Measurements from ENCODE around the gene FAM180B.

Gene FAM180B

DNA sequence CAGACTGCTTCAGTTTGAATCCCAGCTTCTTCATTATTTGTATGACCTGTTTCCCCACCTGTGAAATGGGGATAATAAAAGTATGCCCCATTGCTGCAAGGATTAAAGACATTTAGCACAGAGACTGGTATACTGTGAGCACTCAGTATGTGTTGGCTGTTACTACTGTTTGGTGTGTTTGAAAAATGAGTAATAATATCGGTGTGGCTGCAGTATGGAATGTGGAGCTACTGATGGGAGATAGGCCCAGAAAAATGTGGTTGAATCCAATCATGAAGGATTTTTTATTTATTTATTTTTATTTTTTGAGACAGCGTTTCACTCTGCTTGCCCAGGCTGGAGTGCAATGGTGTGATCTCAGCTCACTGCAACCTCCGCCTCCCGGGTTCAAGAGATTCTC, 16.8 kb downstream of the FAM180B start:
- TF ChIP-seq, protein P1, sequence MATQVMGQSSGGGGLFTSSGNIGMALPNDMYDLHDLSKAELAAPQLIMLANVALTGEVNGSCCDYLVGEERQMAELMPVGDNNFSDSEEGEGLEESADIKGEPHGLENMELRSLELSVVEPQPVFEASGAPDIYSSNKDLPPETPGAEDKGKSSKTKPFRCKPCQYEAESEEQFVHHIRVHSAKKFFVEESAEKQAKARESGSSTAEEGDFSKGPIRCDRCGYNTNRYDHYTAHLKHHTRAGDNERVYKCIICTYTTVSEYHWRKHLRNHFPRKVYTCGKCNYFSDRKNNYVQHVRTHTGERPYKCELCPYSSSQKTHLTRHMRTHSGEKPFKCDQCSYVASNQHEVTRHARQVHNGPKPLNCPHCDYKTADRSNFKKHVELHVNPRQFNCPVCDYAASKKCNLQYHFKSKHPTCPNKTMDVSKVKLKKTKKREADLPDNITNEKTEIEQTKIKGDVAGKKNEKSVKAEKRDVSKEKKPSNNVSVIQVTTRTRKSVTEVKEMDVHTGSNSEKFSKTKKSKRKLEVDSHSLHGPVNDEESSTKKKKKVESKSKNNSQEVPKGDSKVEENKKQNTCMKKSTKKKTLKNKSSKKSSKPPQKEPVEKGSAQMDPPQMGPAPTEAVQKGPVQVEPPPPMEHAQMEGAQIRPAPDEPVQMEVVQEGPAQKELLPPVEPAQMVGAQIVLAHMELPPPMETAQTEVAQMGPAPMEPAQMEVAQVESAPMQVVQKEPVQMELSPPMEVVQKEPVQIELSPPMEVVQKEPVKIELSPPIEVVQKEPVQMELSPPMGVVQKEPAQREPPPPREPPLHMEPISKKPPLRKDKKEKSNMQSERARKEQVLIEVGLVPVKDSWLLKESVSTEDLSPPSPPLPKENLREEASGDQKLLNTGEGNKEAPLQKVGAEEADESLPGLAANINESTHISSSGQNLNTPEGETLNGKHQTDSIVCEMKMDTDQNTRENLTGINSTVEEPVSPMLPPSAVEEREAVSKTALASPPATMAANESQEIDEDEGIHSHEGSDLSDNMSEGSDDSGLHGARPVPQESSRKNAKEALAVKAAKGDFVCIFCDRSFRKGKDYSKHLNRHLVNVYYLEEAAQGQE (IDR thresholded peaks at IDR 0.05; ENCODE audit: low read depth), result no peak
- TF ChIP-seq FOXM1 (IDR thresholded peaks at IDR 0.05; ENCODE audit: borderline replicate concordance, low read depth) (no peak), YY1 (IDR thresholded peaks at IDR 0.05; ENCODE audit: low read depth) (no peak), CEBPB (IDR thresholded peaks at IDR 0.05) (no peak), CREB1 (IDR thresholded peaks at IDR 0.05; ENCODE audit: low read depth) (no peak)
- TF ChIP-seq, protein P2, sequence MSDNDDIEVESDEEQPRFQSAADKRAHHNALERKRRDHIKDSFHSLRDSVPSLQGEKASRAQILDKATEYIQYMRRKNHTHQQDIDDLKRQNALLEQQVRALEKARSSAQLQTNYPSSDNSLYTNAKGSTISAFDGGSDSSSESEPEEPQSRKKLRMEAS (IDR thresholded peaks at IDR 0.05), result no peak

DNA sequence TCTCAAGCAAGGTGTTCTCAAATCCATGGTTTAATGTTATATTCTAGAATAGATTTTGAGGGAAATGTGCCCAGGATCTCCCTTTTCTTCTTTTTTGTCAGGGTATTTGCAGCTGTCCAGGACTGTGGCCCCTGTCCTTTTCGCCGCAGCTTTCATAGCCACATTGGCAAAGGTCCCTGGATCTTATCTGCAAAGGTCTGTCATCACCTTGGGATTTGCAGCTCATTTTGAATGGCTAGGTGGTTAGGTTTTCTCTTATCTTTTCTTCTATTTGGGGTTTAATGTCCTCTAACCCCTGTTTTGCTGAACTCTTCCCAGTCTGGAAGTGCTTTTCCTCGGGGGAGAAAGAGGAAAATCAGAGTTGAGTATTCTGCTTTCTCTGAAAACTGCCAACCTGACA, 19.4 kb downstream of the FAM180B start:
- no peak for TF ChIP-seq FOXM1 (IDR thresholded peaks at IDR 0.05; ENCODE audit: borderline replicate concordance, low read depth)
- TF ChIP-seq, protein P2 (IDR thresholded peaks at IDR 0.05), result no peak
- TF ChIP-seq YY1 (IDR thresholded peaks at IDR 0.05; ENCODE audit: low read depth), result no peak
- TF ChIP-seq EGR1 (IDR thresholded peaks at IDR 0.05), result no peak
- TF ChIP-seq TEAD4 (IDR thresholded peaks at IDR 0.05), result no peak
- no peak for TF ChIP-seq CEBPB (IDR thresholded peaks at IDR 0.05)
- no peak for TF ChIP-seq TCF12 (IDR thresholded peaks at IDR 0.05; ENCODE audit: low read depth)
- TF ChIP-seq TAF1 (IDR thresholded peaks at IDR 0.05; ENCODE audit: low read depth), result no peak
- TF ChIP-seq, protein P1 (IDR thresholded peaks at IDR 0.05; ENCODE audit: low read depth), result no peak

DNA sequence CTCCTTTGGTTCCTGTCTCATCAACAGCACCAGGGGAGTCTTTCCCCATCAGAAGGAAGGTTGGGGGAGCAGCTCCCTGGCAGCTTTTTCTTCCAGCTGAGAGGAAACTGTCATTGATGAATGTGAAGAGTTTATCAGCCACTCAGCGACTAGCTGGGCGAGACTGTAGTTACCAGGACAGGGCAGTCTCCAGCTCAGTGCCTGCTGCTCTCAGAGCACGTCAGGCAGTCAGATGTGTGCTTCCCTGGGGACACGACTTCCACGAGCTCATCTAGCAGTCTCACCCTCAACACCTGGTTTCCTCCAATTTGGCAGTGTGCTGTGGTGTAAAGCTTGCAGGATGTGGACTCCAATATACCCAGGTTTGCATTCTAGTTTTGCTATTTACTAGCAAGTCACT, 20.3 kb downstream of the FAM180B start:
- TF ChIP-seq EP300 (IDR thresholded peaks at IDR 0.05; ENCODE audit: borderline replicate concordance) (no peak), EGR1 (IDR thresholded peaks at IDR 0.05) (no peak), CREB1 (IDR thresholded peaks at IDR 0.05; ENCODE audit: low read depth) (no peak), RAD21 (IDR thresholded peaks at IDR 0.05; ENCODE audit: low read depth) (no peak), FOXM1 (IDR thresholded peaks at IDR 0.05; ENCODE audit: borderline replicate concordance, low read depth) (no peak), YY1 (IDR thresholded peaks at IDR 0.05; ENCODE audit: low read depth) (no peak), TAF1 (IDR thresholded peaks at IDR 0.05; ENCODE audit: low read depth) (no peak)
- TF ChIP-seq, protein P2 (IDR thresholded peaks at IDR 0.05), result no peak
- TF ChIP-seq, protein P3, sequence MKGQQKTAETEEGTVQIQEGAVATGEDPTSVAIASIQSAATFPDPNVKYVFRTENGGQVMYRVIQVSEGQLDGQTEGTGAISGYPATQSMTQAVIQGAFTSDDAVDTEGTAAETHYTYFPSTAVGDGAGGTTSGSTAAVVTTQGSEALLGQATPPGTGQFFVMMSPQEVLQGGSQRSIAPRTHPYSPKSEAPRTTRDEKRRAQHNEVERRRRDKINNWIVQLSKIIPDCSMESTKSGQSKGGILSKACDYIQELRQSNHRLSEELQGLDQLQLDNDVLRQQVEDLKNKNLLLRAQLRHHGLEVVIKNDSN (IDR thresholded peaks at IDR 0.05), result no peak
- TF ChIP-seq, protein P1 (IDR thresholded peaks at IDR 0.05; ENCODE audit: low read depth), result no peak

DNA sequence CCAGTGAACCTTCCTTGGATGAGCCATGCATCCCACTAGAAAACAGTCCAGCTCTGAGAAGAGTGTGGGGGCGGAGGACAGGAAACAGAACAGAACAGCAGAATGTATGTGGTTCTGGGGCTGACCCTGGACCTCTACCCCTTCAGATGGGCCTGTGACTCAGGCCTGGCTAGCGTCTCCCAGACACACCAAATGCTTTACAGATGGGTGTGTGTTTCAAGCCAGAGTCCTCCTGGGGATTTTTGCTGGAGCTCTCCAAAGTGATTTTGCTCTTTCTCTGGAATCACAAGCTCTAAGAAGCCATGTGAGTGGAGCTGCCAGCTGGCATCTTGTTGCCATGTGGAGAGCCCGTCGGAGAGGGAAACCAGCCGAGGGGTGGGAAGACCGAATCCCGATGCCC, 20.9 kb downstream of the FAM180B start:
- no peak for TF ChIP-seq CREB1 (IDR thresholded peaks at IDR 0.05; ENCODE audit: low read depth)

DNA sequence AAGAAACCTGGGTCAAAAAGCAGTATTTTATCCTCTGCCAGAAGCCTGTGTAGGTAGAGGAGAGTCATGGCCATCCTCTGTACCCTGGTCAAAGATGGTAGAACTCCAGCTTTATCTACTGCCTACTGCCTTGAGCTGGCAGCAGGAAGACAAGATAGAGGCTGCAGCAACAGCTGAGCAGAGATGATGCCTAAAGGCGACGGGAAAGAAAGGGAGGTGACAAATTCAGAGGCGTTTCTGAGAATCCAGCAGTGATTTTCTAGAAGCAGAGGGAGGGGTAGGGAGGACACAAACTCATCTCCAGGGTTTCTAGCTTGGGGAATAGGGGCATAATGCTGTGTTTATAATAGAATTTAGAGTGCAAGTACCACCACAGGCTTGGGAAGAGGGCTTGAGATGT, 23.2 kb downstream of the FAM180B start:
- TF ChIP-seq TCF12 (IDR thresholded peaks at IDR 0.05; ENCODE audit: low read depth) (no peak), EP300 (IDR thresholded peaks at IDR 0.05; ENCODE audit: borderline replicate concordance) (no peak), CEBPB (IDR thresholded peaks at IDR 0.05) (no peak), TEAD4 (IDR thresholded peaks at IDR 0.05) (no peak), EGR1 (IDR thresholded peaks at IDR 0.05) (no peak), CREB1 (IDR thresholded peaks at IDR 0.05; ENCODE audit: low read depth) (no peak), FOXM1 (IDR thresholded peaks at IDR 0.05; ENCODE audit: borderline replicate concordance, low read depth) (no peak), RAD21 (IDR thresholded peaks at IDR 0.05; ENCODE audit: low read depth) (no peak)
- TF ChIP-seq, protein P2 (IDR thresholded peaks at IDR 0.05), result no peak
- TF ChIP-seq, protein P3 (IDR thresholded peaks at IDR 0.05), result no peak
